GM23248 (cell line): ENCODE measurements around the gene KIAA1958.

ENCODE experiments used
- EZH2 ChIP-seq: fragments of 200-600 bp; sonication (generic); IDR thresholded peaks from 2 replicates; pipeline ENCODE4 v1.6.1; 2018; ENCODE audit warnings: antibody characterized with exemption, mild to moderate bottlenecking; ENCODE audit not compliant: insufficient read depth, poor library complexity, severe bottlenecking
- EZH2phosphoT487 ChIP-seq: fragments of 200-600 bp; sonication (generic); IDR thresholded peaks from 2 replicates; pipeline ENCODE4 v1.6.1; 2018; ENCODE audit warnings: antibody characterized with exemption, moderate library complexity, mild to moderate bottlenecking, low read depth; ENCODE audit not compliant: insufficient read depth

GRCh38 chr9:112575107-112575506 is 88.5 kb downstream of the KIAA1958 start:
- TF ChIP-seq EZH2 (no peak), EZH2phosphoT487 (no peak)
